HuH-7.5 (cell line): ENCODE results near the gene PCSK6.
"Not testable (repeated sequence)": the region's sequence is repeated elsewhere in the genome, so short reads cannot be mapped to it uniquely, and the experiment has no call there.

Experiments
- DNase-seq: peaks from one replicate; pipeline ENCODE4 v3.0.0; 2011; ENCODE audit warnings: low spot score

The PCSK6 gene

GRCh38 chr15:101429646-101430045 lies 59.9 kb downstream of the PCSK6 start:
- DNase-seq = no peak

GRCh38 chr15:101429191-101429590 lies 60.3 kb downstream of the PCSK6 start:
- no peak for DNase-seq

DNA sequence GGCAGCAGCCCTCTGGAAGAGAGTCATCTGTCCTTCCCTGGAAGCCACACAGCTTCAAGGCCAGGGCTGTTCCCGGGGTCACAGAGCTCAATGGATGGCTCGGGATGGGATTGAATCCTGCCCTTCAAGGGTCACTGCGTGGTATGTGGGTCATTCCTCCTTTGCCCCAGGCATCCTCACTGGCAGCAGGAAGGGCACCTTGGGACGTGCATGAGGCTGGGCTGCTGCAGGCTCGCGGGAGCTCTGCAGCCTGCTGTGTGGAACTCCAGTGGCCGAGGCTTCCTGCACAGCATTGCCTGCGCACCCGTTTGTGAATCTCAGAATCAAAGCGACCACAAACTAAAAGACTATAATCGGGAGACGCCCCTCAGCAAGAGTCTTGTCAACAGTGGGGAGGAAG lies 60.7 kb downstream of the PCSK6 start:
- DNase-seq = no peak

- no peak for DNase-seq
Observed at GRCh38 chr15:101427606-101428487, 61.7 kb downstream of the PCSK6 start.

DNA sequence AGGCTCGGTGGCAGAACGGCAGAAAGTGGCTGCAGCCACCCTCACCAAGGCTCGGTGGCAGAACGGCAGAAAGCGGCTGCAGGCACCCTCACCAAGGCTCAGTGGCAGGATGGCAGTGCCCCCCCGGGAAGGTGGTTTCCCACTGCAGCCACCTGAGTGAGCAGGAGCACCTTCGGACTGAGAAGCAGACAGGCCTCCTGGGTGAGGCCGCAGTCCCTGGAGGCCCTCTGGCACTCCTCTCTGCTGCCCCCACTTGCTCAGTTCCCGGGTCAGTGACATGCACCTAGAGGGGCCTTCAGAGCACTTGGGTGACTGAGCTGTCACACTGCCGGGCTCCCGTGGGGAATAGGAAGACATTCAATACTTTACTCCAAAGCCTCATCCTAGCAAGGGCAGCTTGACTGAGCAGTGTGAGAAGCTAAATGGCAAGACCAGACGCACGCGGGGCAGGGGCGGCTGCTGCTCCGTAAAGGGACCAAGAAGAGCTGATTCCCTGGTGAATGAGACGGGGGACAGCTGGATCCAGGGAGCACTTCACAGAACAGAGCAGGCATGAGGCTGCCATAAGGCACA lies 62.7 kb downstream of the PCSK6 start:
- DNase-seq = no peak

DNA sequence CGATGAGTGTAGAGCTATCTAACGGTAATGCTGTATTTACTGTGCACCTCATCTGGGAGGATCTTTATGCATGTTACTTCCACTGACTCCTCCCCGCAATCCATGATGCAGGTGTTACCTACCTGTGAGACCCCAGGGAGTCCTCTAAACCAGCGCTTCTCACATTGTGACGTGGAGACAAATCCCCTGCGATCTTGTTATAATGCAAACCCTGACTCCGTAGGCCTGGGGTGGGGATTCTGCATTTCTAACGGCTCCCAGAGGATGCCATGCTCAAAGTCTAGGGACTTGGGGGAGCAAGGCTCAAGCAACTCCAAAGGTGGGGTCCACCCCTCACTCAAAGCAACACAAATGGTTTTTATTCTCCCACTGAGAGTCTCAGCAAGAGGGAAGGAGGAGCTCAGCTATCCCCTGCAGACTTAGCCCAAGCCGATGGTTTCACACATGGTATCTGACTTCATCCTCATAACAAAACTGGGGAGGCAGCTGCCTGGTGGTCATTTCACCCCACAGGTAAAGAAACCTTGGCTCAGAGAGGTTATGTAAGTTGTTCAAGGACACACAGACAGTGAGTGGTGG lies 63.6 kb downstream of the PCSK6 start:
- DNase-seq = no peak

- DNase-seq = no peak
Observed at GRCh38 chr15:101424984-101425383, 64.5 kb downstream of the PCSK6 start.

- no peak for DNase-seq
Observed at GRCh38 chr15:101420232-101420631, 69.3 kb downstream of the PCSK6 start.

GRCh38 chr15:101416475-101416874 lies 73.0 kb downstream of the PCSK6 start:
- not testable (repeated sequence) for DNase-seq

DNA sequence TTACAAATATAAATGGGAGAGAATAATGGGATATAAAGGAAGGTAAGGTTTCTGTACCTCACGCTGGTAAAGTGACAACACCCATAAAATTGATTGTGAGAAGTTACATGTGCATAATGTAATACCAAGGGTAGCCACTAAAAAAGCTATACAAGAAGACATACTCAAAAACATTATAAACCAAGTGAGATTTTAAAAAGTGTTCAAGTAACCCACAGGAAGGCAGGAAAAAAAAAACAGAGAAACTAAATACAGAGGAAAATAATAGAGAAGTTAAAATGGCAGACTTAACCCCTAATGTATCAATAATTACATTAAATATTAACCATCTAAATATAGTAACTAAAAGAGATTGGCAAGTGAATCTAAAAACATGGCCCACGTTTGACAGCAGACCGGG lies 76.3 kb downstream of the PCSK6 start:
- no peak for DNase-seq

GRCh38 chr15:101411581-101411980 lies 77.9 kb downstream of the PCSK6 start:
- DNase-seq = no peak

GRCh38 chr15:101411085-101411484 lies 78.4 kb downstream of the PCSK6 start:
- no peak for DNase-seq

DNA sequence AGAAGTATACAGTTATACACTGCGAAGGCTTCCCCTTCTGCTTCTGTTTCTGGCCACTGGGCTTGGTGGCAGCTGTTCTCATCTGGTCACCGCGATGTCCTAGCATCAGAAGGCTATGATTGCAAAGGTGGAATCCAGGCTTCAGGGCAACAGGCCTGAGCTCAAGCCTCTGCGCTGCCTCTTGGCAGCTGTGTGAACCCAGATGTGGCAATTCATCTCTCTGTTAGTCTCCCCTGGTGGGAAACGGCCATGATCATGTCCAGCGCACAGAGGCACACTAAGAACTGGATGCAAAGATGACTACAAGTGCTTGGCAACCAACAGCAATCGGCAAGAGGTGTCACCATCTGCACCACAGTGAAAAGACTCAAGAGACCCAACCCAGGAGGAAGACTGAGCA lies 78.9 kb downstream of the PCSK6 start:
- DNase-seq = no peak

- DNase-seq = no peak
Observed at GRCh38 chr15:101409621-101410020, 79.9 kb downstream of the PCSK6 start.

DNA sequence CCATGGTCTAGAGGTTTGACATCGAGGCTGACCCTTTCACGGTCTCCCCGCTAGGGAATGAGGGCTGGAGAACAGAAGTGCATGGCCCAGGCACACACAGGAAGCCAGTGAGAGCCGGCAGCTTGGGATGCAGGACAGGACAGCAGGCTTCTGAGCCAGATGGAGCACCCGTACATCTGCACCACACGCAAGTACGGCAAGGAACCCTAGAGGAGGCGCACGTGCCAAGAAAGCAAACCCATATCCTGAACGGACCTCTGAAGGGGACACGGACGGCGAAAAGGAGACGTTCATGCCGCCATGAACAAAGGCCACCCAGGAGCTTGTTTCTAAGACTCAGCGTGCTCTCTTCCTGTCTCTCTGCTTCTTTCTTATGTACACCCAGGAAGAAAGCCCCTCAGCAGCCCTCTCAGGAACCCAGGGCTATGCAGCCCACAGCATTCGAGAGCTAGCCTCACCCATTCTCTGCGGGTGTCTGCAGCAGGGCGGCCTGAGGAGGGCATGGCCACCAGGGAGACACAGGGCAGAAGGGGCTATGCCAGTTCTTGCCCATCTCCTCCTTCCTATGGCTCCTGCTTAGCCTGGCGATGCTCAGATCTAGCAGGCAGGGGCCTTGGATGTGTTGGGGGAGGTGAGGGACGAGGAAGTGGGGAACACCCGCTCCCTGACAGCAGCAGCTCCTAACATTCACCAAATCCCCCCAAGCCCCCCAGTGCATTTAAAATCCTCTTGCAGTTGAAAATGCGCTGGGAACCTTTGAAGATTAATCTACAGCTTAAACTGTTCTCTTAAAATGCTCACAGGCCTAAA lies 81.3 kb downstream of the PCSK6 start:
- DNase-seq = no peak

GRCh38 chr15:101407439-101407838 lies 82.1 kb downstream of the PCSK6 start:
- DNase-seq = no peak

- DNase-seq = no peak
Observed at GRCh38 chr15:101406526-101407195, 82.8 kb downstream of the PCSK6 start.

DNA sequence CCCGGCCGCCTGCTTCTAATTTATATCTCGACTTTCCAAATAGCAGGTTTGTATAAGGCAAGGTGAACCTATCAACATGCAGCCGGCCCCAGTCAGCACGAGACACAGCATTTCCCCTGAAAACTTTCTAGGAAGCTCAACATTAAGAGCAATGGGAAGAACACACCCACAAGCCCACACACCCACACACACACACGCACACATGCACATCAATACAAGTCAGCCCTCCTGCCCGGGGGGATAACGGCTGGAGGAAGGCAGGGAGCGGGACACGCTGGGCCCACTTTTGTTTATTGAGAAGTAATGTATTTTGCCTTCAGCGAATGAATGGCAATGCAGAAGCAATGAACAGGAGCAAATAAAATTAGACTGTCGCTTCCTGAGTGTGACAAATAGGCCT lies 83.5 kb downstream of the PCSK6 start:
- DNase-seq = no peak

DNA sequence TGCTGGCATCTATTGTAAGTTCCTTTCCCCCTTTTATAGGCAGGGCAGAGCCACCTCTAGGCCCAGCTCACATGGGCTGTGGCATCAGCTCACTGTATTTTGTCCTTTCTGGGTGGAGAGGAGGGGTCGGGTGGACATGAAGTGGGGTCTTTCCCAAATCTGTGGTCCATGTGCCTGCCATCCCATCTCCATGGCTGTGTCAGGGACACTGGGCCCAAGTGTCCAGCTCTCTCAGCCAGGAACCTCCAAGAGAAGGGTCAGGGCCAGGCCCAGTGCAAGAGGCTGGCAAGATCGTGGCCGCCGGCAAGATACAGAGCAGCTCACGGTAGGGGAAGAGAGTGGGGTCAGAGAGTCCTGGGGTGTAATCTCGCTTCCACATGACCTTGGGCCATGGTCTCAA lies 85.3 kb downstream of the PCSK6 start:
- no peak for DNase-seq

DNA sequence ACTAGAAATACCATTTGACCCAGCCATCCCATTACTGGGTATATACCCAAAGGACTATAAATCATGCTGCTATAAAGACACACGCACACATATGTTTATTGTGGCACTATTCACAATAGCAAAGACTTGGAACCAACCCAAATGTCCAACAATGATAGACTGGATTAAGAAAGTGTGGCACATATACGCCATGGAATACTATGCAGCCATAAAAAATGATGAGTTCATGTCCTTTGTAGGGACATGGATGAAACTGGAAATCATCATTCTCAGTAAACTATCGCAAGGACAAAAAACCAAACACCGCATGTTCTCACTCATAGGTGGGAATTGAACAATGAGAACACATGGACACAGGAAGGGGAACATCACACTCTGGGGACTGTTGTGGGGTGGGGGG lies 86.6 kb downstream of the PCSK6 start:
- not testable (repeated sequence) for DNase-seq

GRCh38 chr15:101401286-101401685 lies 88.2 kb downstream of the PCSK6 start:
- DNase-seq = no peak

DNA sequence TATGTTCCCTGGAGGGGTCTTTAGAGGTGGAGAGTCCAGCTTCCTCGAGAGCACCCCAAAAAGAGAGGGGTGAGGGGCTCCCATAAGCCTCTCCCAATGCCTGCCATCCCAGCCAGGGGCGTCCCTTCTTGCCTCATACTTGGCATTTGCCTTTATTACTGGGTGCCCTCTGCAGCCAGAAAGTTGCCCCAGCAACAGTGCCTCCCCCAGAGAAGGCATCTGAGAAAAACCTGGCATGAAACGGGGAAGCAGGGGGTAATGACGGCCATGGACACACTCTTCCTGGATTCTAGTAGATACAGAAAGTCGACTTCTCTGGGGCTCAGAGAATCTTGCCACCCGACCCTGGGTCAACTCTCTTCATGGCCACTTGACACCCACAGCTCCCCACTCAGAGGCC lies 90.1 kb downstream of the PCSK6 start:
- DNase-seq = no peak
